KMS-11 (cell line): ENCODE measurements around the gene BNC2.

Experiments used
- H2AFZ ChIP-seq: fragments of 200-600 bp; sonication (generic); 2 replicates; pipeline ENCODE4 v1.6.1; 2016; ENCODE audit warnings: antibody characterized with exemption, mixed run types, low read depth
- H3K27ac ChIP-seq: fragments of 200-600 bp; sonication (generic); 2 replicates; pipeline ENCODE4 v1.6.1; 2016; ENCODE audit warnings: mild to moderate bottlenecking, mixed run types
- H3K27me3 ChIP-seq: fragments of 200-600 bp; sonication (generic); 2 replicates; pipeline ENCODE4 v1.6.1; 2017; ENCODE audit warnings: mild to moderate bottlenecking, low read depth, mixed run types, moderate library complexity; ENCODE audit not compliant: insufficient read depth
- H3K36me3 ChIP-seq: fragments of 200-600 bp; sonication (generic); 2 replicates; pipeline ENCODE4 v1.6.1; 2017; ENCODE audit warnings: mild to moderate bottlenecking, mixed run types; ENCODE audit not compliant: insufficient read depth
- H3K4me1 ChIP-seq: fragments of 200-600 bp; sonication (generic); 2 replicates; pipeline ENCODE4 v1.6.1; 2016; ENCODE audit warnings: mild to moderate bottlenecking, low read depth, mixed run types; ENCODE audit not compliant: poor library complexity, severe bottlenecking
- H3K4me2 ChIP-seq: fragments of 200-600 bp; sonication (generic); 2 replicates; pipeline ENCODE4 v1.7.0; 2016; ENCODE audit warnings: mild to moderate bottlenecking, mixed run types
- H3K4me3 ChIP-seq: fragments of 200-600 bp; sonication (generic); IDR thresholded peaks from 2 replicates; pipeline ENCODE4 v1.6.1; 2017; ENCODE audit warnings: low read depth, low read length, mixed read lengths; ENCODE audit not compliant: insufficient read depth
- H3K79me2 ChIP-seq: fragments of 200-600 bp; sonication (generic); 2 replicates; pipeline ENCODE4 v1.6.1; 2016; ENCODE audit warnings: low read depth, mixed run types; ENCODE audit not compliant: insufficient read depth
- H3K9ac ChIP-seq: fragments of 200-600 bp; sonication (generic); 2 replicates; pipeline ENCODE4 v1.6.1; 2016; ENCODE audit warnings: mild to moderate bottlenecking, mixed run types
- H4K20me1 ChIP-seq: fragments of 200-600 bp; sonication (generic); 2 replicates; pipeline ENCODE4 v1.6.1; 2016; ENCODE audit warnings: mild to moderate bottlenecking, mixed run types; ENCODE audit not compliant: insufficient read depth
- CTCF ChIP-seq: fragments of 200-600 bp; sonication (generic); conservative IDR thresholded peaks from 2 replicates; pipeline ENCODE4 v1.6.1; 2017; ENCODE audit warnings: low read depth, mild to moderate bottlenecking, antibody characterized with exemption, low read length, moderate library complexity, mixed read lengths

BNC2 gene

GRCh38 chr9:16450043-16450442 lies 420.4 kb downstream of the BNC2 start:
- H3K27ac ChIP-seq: no peak overlapping the region
- no peaks in the 10 kb centered on the region for H3K36me3 ChIP-seq
- no peak overlapping the region for H3K4me3 ChIP-seq
- H3K4me2 ChIP-seq: no peak overlapping the region
- H3K79me2 ChIP-seq: no peaks in the 10 kb centered on the region
- TF ChIP-seq CTCF: no peak
- no peak overlapping the region for H2AFZ ChIP-seq
- no peak overlapping the region for H3K9ac ChIP-seq
- H4K20me1 ChIP-seq: no peaks in the 10 kb centered on the region
- H3K27me3 ChIP-seq: no peaks in the 10 kb centered on the region
- peaks cover 9% of the 10 kb centered on the region for H3K4me1 ChIP-seq

- H3K27ac ChIP-seq: no peak overlapping the region
- no peaks in the 10 kb centered on the region for H3K36me3 ChIP-seq
- no peak overlapping the region for H3K4me2 ChIP-seq
- H3K4me1 ChIP-seq: peaks cover under 1% of the 10 kb centered on the region
- no peak overlapping the region for H3K9ac ChIP-seq
- no peaks in the 10 kb centered on the region for H3K27me3 ChIP-seq
- no peak overlapping the region for H2AFZ ChIP-seq
- no peaks in the 10 kb centered on the region for H3K79me2 ChIP-seq
- no peak for TF ChIP-seq CTCF
- H3K4me3 ChIP-seq: no peak overlapping the region
- H4K20me1 ChIP-seq: no peaks in the 10 kb centered on the region
Measured at GRCh38 chr9:16449076-16449730, 421.3 kb downstream of the BNC2 start.

- H3K4me1 ChIP-seq: no peaks in the 10 kb centered on the region
- no peaks in the 10 kb centered on the region for H3K36me3 ChIP-seq
- H3K79me2 ChIP-seq: no peaks in the 10 kb centered on the region
- H3K9ac ChIP-seq: no peak overlapping the region
- no peak for TF ChIP-seq CTCF
- H2AFZ ChIP-seq: no peak overlapping the region
- H3K4me3 ChIP-seq: no peak overlapping the region
- no peak overlapping the region for H3K4me2 ChIP-seq
- H4K20me1 ChIP-seq: no peaks in the 10 kb centered on the region
- H3K27me3 ChIP-seq: no peaks in the 10 kb centered on the region
- no peak overlapping the region for H3K27ac ChIP-seq
Measured at GRCh38 chr9:16447946-16448345, 422.5 kb downstream of the BNC2 start.

GRCh38 chr9:16446636-16447035 lies 423.8 kb downstream of the BNC2 start:
- no peak overlapping the region for H3K27ac ChIP-seq
- no peaks in the 10 kb centered on the region for H3K79me2 ChIP-seq
- no peak for TF ChIP-seq CTCF
- H3K27me3 ChIP-seq: no peaks in the 10 kb centered on the region
- H3K4me1 ChIP-seq: no peaks in the 10 kb centered on the region
- H4K20me1 ChIP-seq: no peaks in the 10 kb centered on the region
- no peak overlapping the region for H3K4me3 ChIP-seq
- H3K36me3 ChIP-seq: no peaks in the 10 kb centered on the region
- no peak overlapping the region for H3K4me2 ChIP-seq
- H2AFZ ChIP-seq: no peak overlapping the region
- no peak overlapping the region for H3K9ac ChIP-seq
